Measurements from ENCODE around the gene THBS4. TPM values are rescaled to one million over a fixed set of nuclear protein-coding genes. Genes with fewer than 3 reads are reported as not detected.
A peak's percentile ranks its signal among the peaks of the same experiment; 100 is the strongest.

THBS4 gene
- total RNA-seq, 2 donors from 2014 or later: 4.7 to 6.7 TPM

GRCh38 chr5:80055491-80056170 is 20.5 kb downstream of the THBS4 start:
- H3K9me3 Mint-ChIP-seq: no peaks in the 10 kb centered on the region
- no peak overlapping the region for H3K4me3 Mint-ChIP-seq
- no peak overlapping the region for H3K27ac Mint-ChIP-seq
- peaks cover 34% of the 10 kb centered on the region for H3K4me1 Mint-ChIP-seq (ENCODE audit: low read depth)
- DNase-seq: no peak
- no peak for ATAC-seq (replicated peaks in 1 of 2)
- no peaks in the 10 kb centered on the region for H3K27me3 Mint-ChIP-seq (ENCODE audit: low read depth)
- H3K36me3 Mint-ChIP-seq (ENCODE audit: insufficient read depth in 2 of 2): no peaks in the 10 kb centered on the region

- Mint-ChIP-seq H3K9me3 (no peaks in the 10 kb centered on the region), H3K4me3 (no peak overlapping the region), H3K4me1 (ENCODE audit: low read depth) (peaks cover 42% of the 10 kb centered on the region), H3K27ac (peak overlapping the region; percentile 50), H3K36me3 (ENCODE audit: insufficient read depth in 2 of 2) (no peaks in the 10 kb centered on the region), H3K27me3 (ENCODE audit: low read depth) (no peaks in the 10 kb centered on the region)
- ATAC-seq (replicated peaks in 1 of 2): peak; percentile 84 to 92
- DNase-seq: no peak
Measured at GRCh38 chr5:80057099-80057498, 22.0 kb downstream of the THBS4 start.

GRCh38 chr5:80057921-80058320 is 22.8 kb downstream of the THBS4 start:
- ATAC-seq (replicated peaks in 1 of 2): no peak
- Mint-ChIP-seq H3K4me3 (no peak overlapping the region), H3K4me1 (ENCODE audit: low read depth) (peaks cover 42% of the 10 kb centered on the region), H3K9me3 (no peaks in the 10 kb centered on the region), H3K36me3 (ENCODE audit: insufficient read depth in 2 of 2) (no peaks in the 10 kb centered on the region), H3K27ac (no peak overlapping the region), H3K27me3 (ENCODE audit: low read depth) (no peaks in the 10 kb centered on the region)
- DNase-seq: no peak

GRCh38 chr5:80059354-80059980 is 24.3 kb downstream of the THBS4 start:
- Mint-ChIP-seq H3K4me1 (ENCODE audit: low read depth) (peaks cover 40% of the 10 kb centered on the region), H3K27me3 (ENCODE audit: low read depth) (no peaks in the 10 kb centered on the region), H3K27ac (no peak overlapping the region), H3K4me3 (no peak overlapping the region), H3K9me3 (no peaks in the 10 kb centered on the region), H3K36me3 (ENCODE audit: insufficient read depth in 2 of 2) (no peaks in the 10 kb centered on the region)
- DNase-seq: no peak
- ATAC-seq (replicated peaks in 1 of 2): no peak

GRCh38 chr5:80060966-80061365 is 25.8 kb downstream of the THBS4 start:
- H3K27me3 Mint-ChIP-seq (ENCODE audit: low read depth): no peaks in the 10 kb centered on the region
- no peak overlapping the region for H3K27ac Mint-ChIP-seq
- DNase-seq: no peak
- no peak for ATAC-seq (replicated peaks in 1 of 2)
- peaks cover 27% of the 10 kb centered on the region for H3K4me1 Mint-ChIP-seq (ENCODE audit: low read depth)
- no peaks in the 10 kb centered on the region for H3K9me3 Mint-ChIP-seq
- H3K36me3 Mint-ChIP-seq (ENCODE audit: insufficient read depth in 2 of 2): no peaks in the 10 kb centered on the region
- H3K4me3 Mint-ChIP-seq: no peak overlapping the region

- H3K9me3 Mint-ChIP-seq: no peaks in the 10 kb centered on the region
Measured at GRCh38 chr5:80061547-80061946, 26.4 kb downstream of the THBS4 start.

GRCh38 chr5:80064124-80064523 is 29.0 kb downstream of the THBS4 start:
- DNase-seq (no peak), ATAC-seq (replicated peaks in 1 of 2) (no peak)
- Mint-ChIP-seq H3K4me1 (ENCODE audit: low read depth) (peaks cover 14% of the 10 kb centered on the region), H3K4me3 (no peak overlapping the region), H3K36me3 (ENCODE audit: insufficient read depth in 2 of 2) (no peaks in the 10 kb centered on the region), H3K27me3 (ENCODE audit: low read depth) (no peaks in the 10 kb centered on the region), H3K9me3 (no peaks in the 10 kb centered on the region), H3K27ac (no peak overlapping the region)

More at GRCh38 chr5:80061547-80061946, 26.4 kb downstream of the THBS4 start:
- DNase-seq (no peak), ATAC-seq (replicated peaks in 1 of 2) (no peak)
- Mint-ChIP-seq H3K4me3 (no peak overlapping the region), H3K27me3 (ENCODE audit: low read depth) (no peaks in the 10 kb centered on the region), H3K4me1 (ENCODE audit: low read depth) (peaks cover 24% of the 10 kb centered on the region), H3K36me3 (ENCODE audit: insufficient read depth in 2 of 2) (no peaks in the 10 kb centered on the region), H3K27ac (no peak overlapping the region)

- H3K4me3 Mint-ChIP-seq: no peak overlapping the region
- peaks cover 16% of the 10 kb centered on the region for H3K4me1 Mint-ChIP-seq (ENCODE audit: low read depth)
- H3K27me3 Mint-ChIP-seq (ENCODE audit: low read depth): no peaks in the 10 kb centered on the region
- no peak for ATAC-seq (replicated peaks in 1 of 2)
- no peaks in the 10 kb centered on the region for H3K9me3 Mint-ChIP-seq
- no peaks in the 10 kb centered on the region for H3K36me3 Mint-ChIP-seq (ENCODE audit: insufficient read depth in 2 of 2)
- DNase-seq: no peak
- no peak overlapping the region for H3K27ac Mint-ChIP-seq
Measured at GRCh38 chr5:80067016-80067415, 31.9 kb downstream of the THBS4 start.

GRCh38 chr5:80067531-80068245 is 32.5 kb downstream of the THBS4 start:
- no peaks in the 10 kb centered on the region for H3K9me3 Mint-ChIP-seq
- no peaks in the 10 kb centered on the region for H3K27me3 Mint-ChIP-seq (ENCODE audit: low read depth)
- no peak overlapping the region for H3K27ac Mint-ChIP-seq
- peaks cover 16% of the 10 kb centered on the region for H3K4me1 Mint-ChIP-seq (ENCODE audit: low read depth)
- no peaks in the 10 kb centered on the region for H3K36me3 Mint-ChIP-seq (ENCODE audit: insufficient read depth in 2 of 2)
- DNase-seq (no peak), ATAC-seq (replicated peaks in 1 of 2) (no peak)
- no peak overlapping the region for H3K4me3 Mint-ChIP-seq

- no peak overlapping the region for H3K27ac Mint-ChIP-seq
- H3K4me1 Mint-ChIP-seq (ENCODE audit: low read depth): peaks cover 16% of the 10 kb centered on the region
- H3K4me3 Mint-ChIP-seq: no peak overlapping the region
Measured at GRCh38 chr5:80068246-80068636, 33.1 kb downstream of the THBS4 start.

GRCh38 chr5:80068775-80069174 is 33.6 kb downstream of the THBS4 start:
- H3K9me3 Mint-ChIP-seq: no peaks in the 10 kb centered on the region
- DNase-seq: no peak
- ATAC-seq (replicated peaks in 1 of 2): no peak
- no peaks in the 10 kb centered on the region for H3K27me3 Mint-ChIP-seq (ENCODE audit: low read depth)
- no peak overlapping the region for H3K27ac Mint-ChIP-seq
- peaks cover 16% of the 10 kb centered on the region for H3K4me1 Mint-ChIP-seq (ENCODE audit: low read depth)
- no peak overlapping the region for H3K4me3 Mint-ChIP-seq
- H3K36me3 Mint-ChIP-seq (ENCODE audit: insufficient read depth in 2 of 2): no peaks in the 10 kb centered on the region

More at GRCh38 chr5:80068246-80068636, 33.1 kb downstream of the THBS4 start:
- DNase-seq: no peak
- Mint-ChIP-seq H3K9me3 (no peaks in the 10 kb centered on the region), H3K27me3 (ENCODE audit: low read depth) (no peaks in the 10 kb centered on the region), H3K36me3 (ENCODE audit: insufficient read depth in 2 of 2) (no peaks in the 10 kb centered on the region)
- ATAC-seq (replicated peaks in 1 of 2): no peak

- H3K36me3 Mint-ChIP-seq (ENCODE audit: insufficient read depth in 2 of 2): no peaks in the 10 kb centered on the region
- ATAC-seq (replicated peaks in 1 of 2): no peak
- H3K4me1 Mint-ChIP-seq (ENCODE audit: low read depth): peaks cover 16% of the 10 kb centered on the region
- no peaks in the 10 kb centered on the region for H3K27me3 Mint-ChIP-seq (ENCODE audit: low read depth)
- no peak overlapping the region for H3K27ac Mint-ChIP-seq
- no peak overlapping the region for H3K4me3 Mint-ChIP-seq
- DNase-seq: no peak
- H3K9me3 Mint-ChIP-seq: no peaks in the 10 kb centered on the region
Measured at GRCh38 chr5:80069251-80069800, 34.2 kb downstream of the THBS4 start.

- H3K4me1 Mint-ChIP-seq (ENCODE audit: low read depth): peaks cover 16% of the 10 kb centered on the region
- H3K27me3 Mint-ChIP-seq (ENCODE audit: low read depth): no peaks in the 10 kb centered on the region
- H3K27ac Mint-ChIP-seq: peak overlapping the region; percentile 12
- DNase-seq: no peak
- H3K36me3 Mint-ChIP-seq (ENCODE audit: insufficient read depth in 2 of 2): no peaks in the 10 kb centered on the region
- no peaks in the 10 kb centered on the region for H3K9me3 Mint-ChIP-seq
- no peak overlapping the region for H3K4me3 Mint-ChIP-seq
- ATAC-seq (replicated peaks in 1 of 2): no peak
Measured at GRCh38 chr5:80069918-80070318, 34.8 kb downstream of the THBS4 start.

All from activated T-cell treated with anti-CD3 and anti-CD28 coated beads, Interleukin-2, amount 50 U/mL, for 72 hours (primary cell).